GM23338 (cell line): ENCODE results near the gene PACRGL. TPM values are rescaled to one million over a fixed set of nuclear protein-coding genes. Genes with fewer than 3 reads are reported as not detected.
A peak's percentile ranks its signal among the peaks of the same experiment; 100 is the strongest.

Experiments
- ATAC-seq: fragments of 200-7000 bp; cut with Tn5 transposase; 3 replicates; pipeline ENCODE4 v1.9.1; 2020
- DNase-seq: peaks from one replicate; pipeline ENCODE4 v3.0.0-alpha.2; 2015; ENCODE audit warnings: low spot score
- H2AFZ ChIP-seq: fragments of 200-600 bp; sonication (generic); 2 replicates; pipeline ENCODE4 v1.8.0; 2016; ENCODE audit warnings: antibody characterized with exemption, mild to moderate bottlenecking, moderate library complexity
- H3F3A ChIP-seq: fragments of 200-600 bp; sonication (generic); replicated peaks from 2 replicates; pipeline ENCODE4 v1.8.0; 2017; ENCODE audit warnings: antibody characterized with exemption, mixed run types, low read depth
- H3K27ac ChIP-seq: fragments of 200-600 bp; sonication (generic); 2 replicates; pipeline ENCODE4 v1.6.1; 2016; ENCODE audit warnings: low read depth
- H3K27me3 ChIP-seq: fragments of 200-600 bp; sonication (generic); 2 replicates; pipeline ENCODE4 v1.8.0; 2016; ENCODE audit warnings: mild to moderate bottlenecking, mixed run types, moderate library complexity; ENCODE audit not compliant: insufficient read depth
- H3K36me3 ChIP-seq: fragments of 200-600 bp; sonication (generic); 2 replicates; pipeline ENCODE4 v1.8.0; 2016; ENCODE audit warnings: mild to moderate bottlenecking; ENCODE audit not compliant: insufficient read depth
- H3K4me1 ChIP-seq: fragments of 200-600 bp; sonication (generic); 2 replicates; pipeline ENCODE4 v1.8.0; 2016; ENCODE audit warnings: mild to moderate bottlenecking, moderate library complexity; ENCODE audit not compliant: insufficient read depth
- H3K4me2 ChIP-seq: fragments of 200-600 bp; sonication (generic); 2 replicates; pipeline ENCODE4 v1.7.1; 2017; ENCODE audit warnings: mixed run types
- H3K4me3 ChIP-seq: fragments of 200-600 bp; sonication (generic); 2 replicates; pipeline ENCODE4 v1.6.1; 2016; ENCODE audit warnings: mixed run types
- H3K79me2 ChIP-seq: fragments of 200-600 bp; sonication (generic); replicated peaks from 2 replicates; pipeline ENCODE4 v1.8.0; 2017; ENCODE audit warnings: mild to moderate bottlenecking; ENCODE audit not compliant: insufficient read depth
- H3K9me2 ChIP-seq: fragments of 200-600 bp; sonication (generic); 2 replicates; pipeline ENCODE4 v1.8.0; 2017; ENCODE audit not compliant: insufficient read depth
- H4K20me1 ChIP-seq: fragments of 200-600 bp; sonication (generic); replicated peaks from 2 replicates; pipeline ENCODE4 v1.8.0; 2017; ENCODE audit warnings: mild to moderate bottlenecking; ENCODE audit not compliant: insufficient read depth
- H3K27ac Mint-ChIP-seq: 2 replicates; pipeline ENCODE4 v1.8.0; 2020; ENCODE audit warnings: inconsistent platforms, mild to moderate bottlenecking, moderate library complexity, mixed read lengths
- H3K27me3 Mint-ChIP-seq: 3 replicates; pipeline ENCODE4 v1.8.0; 2022; ENCODE audit warnings: low read depth, mild to moderate bottlenecking, moderate library complexity, mixed read lengths, inconsistent platforms; ENCODE audit not compliant: insufficient read depth, poor library complexity
- H3K36me3 Mint-ChIP-seq: 3 replicates; pipeline ENCODE4 v1.8.0; 2021; ENCODE audit warnings: low read depth, mild to moderate bottlenecking, inconsistent platforms, moderate library complexity, mixed read lengths
- H3K4me1 Mint-ChIP-seq: 3 replicates; pipeline ENCODE4 v1.8.0; 2020; ENCODE audit warnings: mild to moderate bottlenecking, inconsistent platforms, mixed read lengths
- H3K4me3 Mint-ChIP-seq: 3 replicates; pipeline ENCODE4 v1.8.0; 2021; ENCODE audit warnings: moderate library complexity, mild to moderate bottlenecking, inconsistent platforms, mixed read lengths
- H3K9me3 Mint-ChIP-seq: 3 replicates; pipeline ENCODE4 v1.8.0; 2020; ENCODE audit warnings: moderate library complexity, mild to moderate bottlenecking, inconsistent platforms, mixed read lengths
- CTCF ChIP-seq, 2 experiments: fragments of 200-600 bp in 1 of 2; sonication (generic) in 1 of 2; conservative IDR thresholded peaks; 2 replicates each; pipeline versions ENCODE4 v1.5.1 to v1.6.1; 2016 to 2017; ENCODE audit warnings: antibody characterized with exemption in 2 of 2, low read depth in 2 of 2, mild to moderate bottlenecking in 2 of 2, moderate library complexity in 1 of 2
- POLR2AphosphoS5 ChIP-seq: IDR thresholded peaks from 2 replicates; pipeline ENCODE4 v1.6.1; 2016; ENCODE audit warnings: antibody characterized with exemption, low read depth
- ZNF462 ChIP-seq: fragments of 250-450 bp; sonication (Bioruptor Pico); IDR thresholded peaks from 2 replicates; pipeline ENCODE4 v1.5.0; 2020; ENCODE audit warnings: mild to moderate bottlenecking, moderate library complexity
- polyA plus RNA-seq: library from polyadenylated mRNA; unstranded; fragments of >200 nt; fragmentation: Nextera tagmentation; extraction: Ambion mirVana; gene quantifications from 2 replicates; pipeline ENCODE4 v1.2.1, GENCODE V29; 2016
- total RNA-seq: library from RNA; depleted of rRNA; stranded (reverse); fragments of >200 nt; shearing (Covaris generic); gene quantifications from 2 replicates; pipeline ENCODE4 v1.2.3, GENCODE V29; 2014

PACRGL gene
- total and polyA plus RNA-seq, 2 experiments from 2014 or later: 4.8 to 15.8 TPM

DNA sequence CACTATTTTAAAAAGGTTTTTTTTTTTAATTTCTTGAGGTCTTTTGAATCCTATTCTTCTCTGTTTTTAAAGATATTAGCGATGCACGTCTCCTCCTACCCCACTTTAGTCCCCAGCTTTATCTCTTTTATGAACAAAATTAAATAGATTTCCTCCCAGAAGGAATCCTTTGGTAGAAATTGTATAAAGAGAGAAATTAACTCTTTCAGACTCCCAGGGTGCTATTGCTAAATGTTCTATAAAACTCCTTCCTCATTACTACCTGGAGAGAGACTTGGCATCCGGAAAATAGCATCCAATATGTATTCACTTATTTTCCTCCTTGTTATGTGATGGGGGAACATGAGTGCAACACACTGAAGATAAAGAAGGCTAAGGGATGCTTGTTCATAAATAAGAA lies 16.5 kb upstream of the PACRGL start (continued):
- TF ChIP-seq POLR2AphosphoS5: no peak
- TF ChIP-seq CTCF (conservative IDR thresholded peaks at IDR 0.05; ENCODE audit: low read depth in 2 of 2): no peak

DNA sequence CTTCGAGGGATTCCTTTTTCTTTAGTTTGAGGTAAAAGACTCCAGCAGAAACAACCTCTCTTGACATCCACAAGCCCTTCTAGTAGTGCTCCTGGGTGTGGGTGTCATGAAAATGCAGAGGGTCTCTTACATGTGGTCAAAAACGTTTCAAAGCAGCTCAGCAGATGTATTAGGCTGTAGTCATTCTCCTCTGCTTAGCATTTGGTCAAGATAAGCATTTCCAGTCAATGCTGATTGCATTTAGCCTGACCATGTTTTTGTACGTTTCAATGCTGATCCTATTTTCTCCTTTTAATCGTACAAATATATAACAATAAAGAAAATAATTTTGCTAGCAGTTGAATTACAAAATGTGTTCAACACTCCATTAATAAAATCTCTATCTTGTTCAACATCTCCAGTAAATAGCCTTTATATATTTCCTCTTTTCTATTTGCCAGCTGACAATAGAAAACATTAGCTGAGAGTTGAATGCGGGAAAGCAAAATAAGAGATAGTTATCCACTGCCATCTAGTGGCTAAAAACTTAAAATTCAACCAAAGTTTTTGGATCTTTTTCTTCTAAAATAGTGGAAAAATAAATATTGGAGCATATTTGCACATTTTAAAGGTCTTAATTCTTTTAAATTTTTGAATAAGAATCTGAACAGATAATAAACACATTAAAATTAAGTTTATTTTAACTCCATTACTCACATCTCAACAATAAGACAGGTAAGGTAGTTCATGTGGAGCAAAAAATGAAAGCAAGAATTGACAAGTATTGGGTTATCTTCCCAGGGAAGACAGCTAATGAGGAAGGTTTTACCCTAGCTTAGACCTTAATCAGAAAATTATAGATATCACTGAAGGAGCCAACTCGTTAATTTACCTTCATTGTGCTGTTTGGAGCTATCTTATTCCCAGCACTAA lies 15.2 kb upstream of the PACRGL start:
- Histone ChIP-seq H3K27me3 (no peaks in the 10 kb centered on the region), H3F3A (no peaks in the 10 kb centered on the region), H3K27ac (no peak overlapping the region), H3K79me2 (no peaks in the 10 kb centered on the region), H2AFZ (peak overlapping the region; percentile 9; the same call in 1 of the 2 replicates), H3K4me2 (no peak overlapping the region), H3K9me2 (no peaks in the 10 kb centered on the region), H3K36me3 (no peaks in the 10 kb centered on the region), H4K20me1 (no peaks in the 10 kb centered on the region), H3K4me1 (no peaks in the 10 kb centered on the region), H3K4me3 (no peak overlapping the region)
- ATAC-seq (no peak), DNase-seq (peak; percentile 58)
- H3K9me3 Mint-ChIP-seq: no peaks in the 10 kb centered on the region
- no peaks in the 10 kb centered on the region for H3K27me3 Mint-ChIP-seq
- H3K4me1 Mint-ChIP-seq: peaks cover 3% of the 10 kb centered on the region; the same call in 1 of the 3 replicates
- no peaks in the 10 kb centered on the region for H3K36me3 Mint-ChIP-seq
- H3K27ac Mint-ChIP-seq: no peak overlapping the region
- H3K4me3 Mint-ChIP-seq: no peak overlapping the region
- TF ChIP-seq POLR2AphosphoS5 (no peak), CTCF (conservative IDR thresholded peaks at IDR 0.05; ENCODE audit: low read depth in 2 of 2) (peak; percentile 57 to 95)

DNA sequence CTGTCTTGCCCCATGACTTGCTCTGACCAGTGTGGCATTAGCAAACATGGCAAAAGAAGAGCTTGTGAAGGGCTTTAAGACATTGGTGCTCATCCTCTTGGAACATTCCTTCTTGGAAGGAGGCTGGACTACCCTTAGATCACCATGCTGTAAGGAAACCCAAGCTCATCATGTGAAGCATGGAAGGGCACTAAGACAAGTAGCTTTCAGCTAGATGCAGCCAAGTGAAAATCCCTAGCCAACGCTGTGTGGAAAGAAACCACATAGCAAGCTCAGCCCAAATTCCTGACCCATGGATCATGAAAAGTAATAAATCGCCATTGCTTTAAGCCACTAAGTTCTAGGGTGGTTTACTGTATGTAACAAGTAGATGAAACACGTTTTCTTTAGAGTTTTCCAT lies 12.4 kb upstream of the PACRGL start:
- H3K36me3 ChIP-seq: no peaks in the 10 kb centered on the region
- H3K9me2 ChIP-seq: no peaks in the 10 kb centered on the region
- no peak for DNase-seq
- Mint-ChIP-seq H3K4me1 (no peaks in the 10 kb centered on the region), H3K27me3 (no peaks in the 10 kb centered on the region), H3K4me3 (no peak overlapping the region), H3K9me3 (no peaks in the 10 kb centered on the region), H3K27ac (no peak overlapping the region), H3K36me3 (no peaks in the 10 kb centered on the region)
- H3K4me3 ChIP-seq: no peak overlapping the region
- no peak overlapping the region for H3K27ac ChIP-seq
- H3F3A ChIP-seq: no peaks in the 10 kb centered on the region
- H4K20me1 ChIP-seq: no peaks in the 10 kb centered on the region
- H2AFZ ChIP-seq: no peak overlapping the region
- no peak for ATAC-seq
- H3K4me2 ChIP-seq: no peak overlapping the region
- H3K27me3 ChIP-seq: no peaks in the 10 kb centered on the region
- H3K4me1 ChIP-seq: no peaks in the 10 kb centered on the region
- H3K79me2 ChIP-seq: no peaks in the 10 kb centered on the region
- TF ChIP-seq ZNF462 (CRISPR knock-in tag): no peak
